Stimulated activated CD8-positive, alpha-beta memory T cell treated with anti-CD3 and anti-CD28 coated beads, Interleukin-15, amount 100 ng/mL, for 24 hours (primary cell): ENCODE data around the gene MCTP1.
"Not testable (repeated sequence)": the region's sequence is repeated elsewhere in the genome, so short reads cannot be mapped to it uniquely, and the experiment has no call there.

Experiments
- DNase-seq: peaks from one replicate; pipeline ENCODE4 v3.0.0-alpha.2; 2020; ENCODE audit warnings: low read depth

Gene MCTP1

GRCh38 chr5:95251185-95251584 lies 33.7 kb downstream of the MCTP1 start:
- DNase-seq = no peak

- DNase-seq = no peak
Measured at GRCh38 chr5:95244479-95244878, 40.4 kb downstream of the MCTP1 start.

- no peak for DNase-seq
Measured at GRCh38 chr5:95241635-95242034, 43.3 kb downstream of the MCTP1 start.

- DNase-seq = no peak
Measured at GRCh38 chr5:95241161-95241560, 43.7 kb downstream of the MCTP1 start.

GRCh38 chr5:95238560-95239325 lies 46.2 kb downstream of the MCTP1 start:
- DNase-seq = no peak

GRCh38 chr5:95237324-95237723 lies 47.6 kb downstream of the MCTP1 start:
- DNase-seq = no peak

GRCh38 chr5:95235439-95235982 lies 49.4 kb downstream of the MCTP1 start:
- no peak for DNase-seq

- no peak for DNase-seq
Measured at GRCh38 chr5:95229646-95230045, 55.2 kb downstream of the MCTP1 start.

GRCh38 chr5:95224701-95225459 lies 60.0 kb downstream of the MCTP1 start:
- no peak for DNase-seq

GRCh38 chr5:95223566-95224258 lies 61.2 kb downstream of the MCTP1 start:
- no peak for DNase-seq

GRCh38 chr5:95222836-95223235 lies 62.1 kb downstream of the MCTP1 start:
- no peak for DNase-seq

GRCh38 chr5:95221234-95221633 lies 63.7 kb downstream of the MCTP1 start:
- no peak for DNase-seq

GRCh38 chr5:95220381-95220780 lies 64.5 kb downstream of the MCTP1 start:
- no peak for DNase-seq

GRCh38 chr5:95219411-95219810 lies 65.5 kb downstream of the MCTP1 start:
- DNase-seq = no peak

- no peak for DNase-seq
Measured at GRCh38 chr5:95217881-95218280, 67.0 kb downstream of the MCTP1 start.

GRCh38 chr5:95217351-95217750 lies 67.5 kb downstream of the MCTP1 start:
- DNase-seq = no peak

- DNase-seq = no peak
Measured at GRCh38 chr5:95216136-95216955, 68.5 kb downstream of the MCTP1 start.

- not testable (repeated sequence) for DNase-seq
Measured at GRCh38 chr5:95207811-95208210, 77.1 kb downstream of the MCTP1 start.

GRCh38 chr5:95194856-95195255 lies 90.0 kb downstream of the MCTP1 start:
- DNase-seq = no peak

GRCh38 chr5:95191330-95191729 lies 93.6 kb downstream of the MCTP1 start:
- DNase-seq = no peak

GRCh38 chr5:95184924-95185323 lies 100.0 kb downstream of the MCTP1 start:
- DNase-seq = no peak

GRCh38 chr5:95181644-95182043 lies 103.2 kb downstream of the MCTP1 start:
- no peak for DNase-seq
